ENCODE data around the gene STX11.

The STX11 gene

GRCh38 chr6:144161975-144162374, 11.7 kb downstream of the STX11 start:
- H3K4ac ChIP-seq (ENCODE audit: low read depth in 1 of 2, low read length in 2 of 2), result no peak overlapping the region
- H3K36me3 ChIP-seq (ENCODE audit: control insufficient read depth in 1 of 2, insufficient read depth in 2 of 2, low read depth in 1 of 2, low read length in 2 of 2), result no peaks in the 10 kb centered on the region
- H3K4me2 ChIP-seq (ENCODE audit: low read length, poor library complexity, severe bottlenecking), result no peak overlapping the region
- no peak overlapping the region for H3K27ac ChIP-seq (ENCODE audit: low read length, poor library complexity, severe bottlenecking)
- DNase-seq, result no peak
- H3K79me1 ChIP-seq (replicated peaks; ENCODE audit: low read length, poor library complexity, severe bottlenecking), result peaks cover 3% of the 10 kb centered on the region
- H2AK5ac ChIP-seq (ENCODE audit: low read length, severe bottlenecking), result no peak overlapping the region
- H2BK12ac ChIP-seq (ENCODE audit: low read length in 2 of 2), result no peak overlapping the region
- H2BK120ac ChIP-seq (ENCODE audit: low read depth, low read length), result no peak overlapping the region
- no peaks in the 10 kb centered on the region for H3K27me3 ChIP-seq (ENCODE audit: control insufficient read depth in 1 of 2, insufficient read depth in 1 of 2, low read length in 2 of 2)
- H3K4me1 ChIP-seq (ENCODE audit: control insufficient read depth, insufficient read depth, low read depth, low read length), result peaks cover 4% of the 10 kb centered on the region
- 89% methylated on average over 1 of the region's 5 CpGs for WGBS
- H2AFZ ChIP-seq (ENCODE audit: low read depth, low read length), result no peak overlapping the region
- H3K14ac ChIP-seq (ENCODE audit: low read length in 2 of 2), result no peak overlapping the region
- no peak overlapping the region for H3K18ac ChIP-seq (ENCODE audit: low read depth in 1 of 2, low read length in 2 of 2)
- H3K23ac ChIP-seq (ENCODE audit: low read length in 2 of 2), result no peak overlapping the region
- no peaks in the 10 kb centered on the region for H3K9me3 ChIP-seq (ENCODE audit: control insufficient read depth, low read length)
- H4K91ac ChIP-seq (ENCODE audit: low read length), result no peak overlapping the region
- H3K4me3 ChIP-seq (ENCODE audit: insufficient read depth in 1 of 2, low read depth in 1 of 2, low read length in 2 of 2), result no peak overlapping the region
- no peak overlapping the region for H2BK15ac ChIP-seq (ENCODE audit: low read depth, poor library complexity, severe bottlenecking)
- H3K9ac ChIP-seq (ENCODE audit: low read length), result no peak overlapping the region
- H4K8ac ChIP-seq (ENCODE audit: low read length), result no peak overlapping the region
- H2BK5ac ChIP-seq (ENCODE audit: low read depth, low read length, poor library complexity, severe bottlenecking), result no peak overlapping the region

GRCh38 chr6:144162977-144163376, 12.7 kb downstream of the STX11 start:
- H2AK5ac ChIP-seq (ENCODE audit: low read length, severe bottlenecking), result no peak overlapping the region
- no peak overlapping the region for H4K8ac ChIP-seq (ENCODE audit: low read length)
- H4K91ac ChIP-seq (ENCODE audit: low read length), result no peak overlapping the region
- H3K4ac ChIP-seq (ENCODE audit: low read depth in 1 of 2, low read length in 2 of 2), result no peak overlapping the region
- H2AFZ ChIP-seq (ENCODE audit: low read depth, low read length), result no peak overlapping the region
- no peak overlapping the region for H3K27ac ChIP-seq (ENCODE audit: low read length, poor library complexity, severe bottlenecking)
- 98% methylated on average over 5 of the region's 7 CpGs for WGBS
- H2BK5ac ChIP-seq (ENCODE audit: low read depth, low read length, poor library complexity, severe bottlenecking), result no peak overlapping the region
- H3K18ac ChIP-seq (ENCODE audit: low read depth in 1 of 2, low read length in 2 of 2), result no peak overlapping the region
- H3K79me1 ChIP-seq (replicated peaks; ENCODE audit: low read length, poor library complexity, severe bottlenecking), result no peaks in the 10 kb centered on the region
- H3K36me3 ChIP-seq (ENCODE audit: control insufficient read depth in 1 of 2, insufficient read depth in 2 of 2, low read depth in 1 of 2, low read length in 2 of 2), result no peaks in the 10 kb centered on the region
- DNase-seq, result no peak
- H2BK15ac ChIP-seq (ENCODE audit: low read depth, poor library complexity, severe bottlenecking), result no peak overlapping the region
- no peak overlapping the region for H3K4me3 ChIP-seq (ENCODE audit: insufficient read depth in 1 of 2, low read depth in 1 of 2, low read length in 2 of 2)
- H3K27me3 ChIP-seq (ENCODE audit: control insufficient read depth in 1 of 2, insufficient read depth in 1 of 2, low read length in 2 of 2), result no peaks in the 10 kb centered on the region
- H3K4me1 ChIP-seq (ENCODE audit: control insufficient read depth, insufficient read depth, low read depth, low read length), result no peaks in the 10 kb centered on the region
- H2BK120ac ChIP-seq (ENCODE audit: low read depth, low read length), result no peak overlapping the region
- H3K4me2 ChIP-seq (ENCODE audit: low read length, poor library complexity, severe bottlenecking), result no peak overlapping the region
- H3K23ac ChIP-seq (ENCODE audit: low read length in 2 of 2), result no peak overlapping the region
- H3K14ac ChIP-seq (ENCODE audit: low read length in 2 of 2), result no peak overlapping the region
- no peaks in the 10 kb centered on the region for H3K9me3 ChIP-seq (ENCODE audit: control insufficient read depth, low read length)
- H2BK12ac ChIP-seq (ENCODE audit: low read length in 2 of 2), result no peak overlapping the region
- H3K9ac ChIP-seq (ENCODE audit: low read length), result no peak overlapping the region

GRCh38 chr6:144165784-144166183, 15.5 kb downstream of the STX11 start:
- WGBS, result 100% methylated on average over 1 of the region's 5 CpGs
- no peaks in the 10 kb centered on the region for H3K9me3 ChIP-seq (ENCODE audit: control insufficient read depth, low read length)
- H3K4me1 ChIP-seq (ENCODE audit: control insufficient read depth, insufficient read depth, low read depth, low read length), result no peaks in the 10 kb centered on the region
- H2BK15ac ChIP-seq (ENCODE audit: low read depth, poor library complexity, severe bottlenecking), result no peak overlapping the region
- no peak overlapping the region for H3K4me2 ChIP-seq (ENCODE audit: low read length, poor library complexity, severe bottlenecking)
- no peak overlapping the region for H3K4ac ChIP-seq (ENCODE audit: low read depth in 1 of 2, low read length in 2 of 2)
- no peaks in the 10 kb centered on the region for H3K36me3 ChIP-seq (ENCODE audit: control insufficient read depth in 1 of 2, insufficient read depth in 2 of 2, low read depth in 1 of 2, low read length in 2 of 2)
- H3K4me3 ChIP-seq (ENCODE audit: insufficient read depth in 1 of 2, low read depth in 1 of 2, low read length in 2 of 2), result no peak overlapping the region
- H4K91ac ChIP-seq (ENCODE audit: low read length), result no peak overlapping the region
- no peak overlapping the region for H3K27ac ChIP-seq (ENCODE audit: low read length, poor library complexity, severe bottlenecking)
- H2AFZ ChIP-seq (ENCODE audit: low read depth, low read length), result no peak overlapping the region
- H3K14ac ChIP-seq (ENCODE audit: low read length in 2 of 2), result no peak overlapping the region
- H3K27me3 ChIP-seq (ENCODE audit: control insufficient read depth in 1 of 2, insufficient read depth in 1 of 2, low read length in 2 of 2), result no peaks in the 10 kb centered on the region
- H4K8ac ChIP-seq (ENCODE audit: low read length), result no peak overlapping the region
- H3K18ac ChIP-seq (ENCODE audit: low read depth in 1 of 2, low read length in 2 of 2), result no peak overlapping the region
- DNase-seq, result no peak
- no peak overlapping the region for H3K9ac ChIP-seq (ENCODE audit: low read length)
- H2AK5ac ChIP-seq (ENCODE audit: low read length, severe bottlenecking), result no peak overlapping the region
- no peak overlapping the region for H2BK120ac ChIP-seq (ENCODE audit: low read depth, low read length)
- no peak overlapping the region for H3K23ac ChIP-seq (ENCODE audit: low read length in 2 of 2)
- no peak overlapping the region for H2BK12ac ChIP-seq (ENCODE audit: low read length in 2 of 2)
- no peaks in the 10 kb centered on the region for H3K79me1 ChIP-seq (replicated peaks; ENCODE audit: low read length, poor library complexity, severe bottlenecking)
- no peak overlapping the region for H2BK5ac ChIP-seq (ENCODE audit: low read depth, low read length, poor library complexity, severe bottlenecking)

- Histone ChIP-seq H2BK5ac (ENCODE audit: low read depth, low read length, poor library complexity, severe bottlenecking) (no peak overlapping the region), H3K27me3 (ENCODE audit: control insufficient read depth in 1 of 2, insufficient read depth in 1 of 2, low read length in 2 of 2) (no peaks in the 10 kb centered on the region), H3K4me2 (ENCODE audit: low read length, poor library complexity, severe bottlenecking) (no peak overlapping the region), H2BK12ac (ENCODE audit: low read length in 2 of 2) (no peak overlapping the region), H3K23ac (ENCODE audit: low read length in 2 of 2) (no peak overlapping the region), H3K4ac (ENCODE audit: low read depth in 1 of 2, low read length in 2 of 2) (no peak overlapping the region), H3K14ac (ENCODE audit: low read length in 2 of 2) (no peak overlapping the region), H2AK5ac (ENCODE audit: low read length, severe bottlenecking) (no peak overlapping the region), H3K36me3 (ENCODE audit: control insufficient read depth in 1 of 2, insufficient read depth in 2 of 2, low read depth in 1 of 2, low read length in 2 of 2) (no peaks in the 10 kb centered on the region), H3K9ac (ENCODE audit: low read length) (no peak overlapping the region), H3K18ac (ENCODE audit: low read depth in 1 of 2, low read length in 2 of 2) (no peak overlapping the region), H4K8ac (ENCODE audit: low read length) (no peak overlapping the region), H3K9me3 (ENCODE audit: control insufficient read depth, low read length) (no peaks in the 10 kb centered on the region), H2BK120ac (ENCODE audit: low read depth, low read length) (no peak overlapping the region), H3K27ac (ENCODE audit: low read length, poor library complexity, severe bottlenecking) (no peak overlapping the region), H3K4me3 (ENCODE audit: insufficient read depth in 1 of 2, low read depth in 1 of 2, low read length in 2 of 2) (no peak overlapping the region), H3K4me1 (ENCODE audit: control insufficient read depth, insufficient read depth, low read depth, low read length) (no peaks in the 10 kb centered on the region), H2BK15ac (ENCODE audit: low read depth, poor library complexity, severe bottlenecking) (no peak overlapping the region), H2AFZ (ENCODE audit: low read depth, low read length) (no peak overlapping the region), H4K91ac (ENCODE audit: low read length) (no peak overlapping the region), H3K79me1 (replicated peaks; ENCODE audit: low read length, poor library complexity, severe bottlenecking) (no peaks in the 10 kb centered on the region)
- 86% methylated on average over 1 of the region's 2 CpGs for WGBS
- no peak for DNase-seq
These were observed 19.7 kb downstream of the STX11 start for GRCh38 chr6:144170044-144170443.

Measured in mesenchymal stem cell (in vitro differentiated cells and primary cell).